ENCODE results near the gene CRELD1.
"Not testable (repeated sequence)": the region's sequence is repeated elsewhere in the genome, so short reads cannot be mapped to it uniquely, and the experiment has no call there.

Gene CRELD1

DNA sequence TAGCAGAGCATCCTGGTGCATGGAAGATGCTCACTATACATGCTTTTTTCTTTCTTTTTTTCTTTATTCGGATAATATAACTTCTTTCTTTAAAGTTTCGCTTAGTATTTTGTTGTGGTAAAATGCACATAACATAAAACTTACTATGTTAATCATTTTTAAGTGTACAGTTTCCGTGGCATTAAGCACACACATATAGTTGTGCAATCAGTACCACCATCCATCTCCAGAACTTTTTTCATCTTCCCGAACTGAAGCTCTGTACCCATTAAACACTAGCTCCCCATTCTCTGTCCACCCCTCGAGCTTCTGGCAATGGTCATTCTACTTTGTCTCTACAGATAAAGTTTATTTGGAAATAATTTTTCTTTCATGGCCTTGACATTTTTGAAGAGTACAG lies 44.2 kb upstream of the CRELD1 start:
- POLR2A ChIA-PET = interaction anchor here (0.7 to 1.6 kb wide), 3 partner anchors 23 to 206 kb away, joined by 3 to 6 read pairs (median 3); no protein-coding TSS in a partner anchor
- CTCF ChIA-PET = no interaction called here
- DNase-seq (ENCODE audit: extremely low spot score) = no peak
- TF ChIP-seq, protein P1, sequence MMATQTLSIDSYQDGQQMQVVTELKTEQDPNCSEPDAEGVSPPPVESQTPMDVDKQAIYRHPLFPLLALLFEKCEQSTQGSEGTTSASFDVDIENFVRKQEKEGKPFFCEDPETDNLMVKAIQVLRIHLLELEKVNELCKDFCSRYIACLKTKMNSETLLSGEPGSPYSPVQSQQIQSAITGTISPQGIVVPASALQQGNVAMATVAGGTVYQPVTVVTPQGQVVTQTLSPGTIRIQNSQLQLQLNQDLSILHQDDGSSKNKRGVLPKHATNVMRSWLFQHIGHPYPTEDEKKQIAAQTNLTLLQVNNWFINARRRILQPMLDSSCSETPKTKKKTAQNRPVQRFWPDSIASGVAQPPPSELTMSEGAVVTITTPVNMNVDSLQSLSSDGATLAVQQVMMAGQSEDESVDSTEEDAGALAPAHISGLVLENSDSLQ (IDR thresholded peaks at IDR 0.05) = no peak
- TF ChIP-seq SUZ12 (IDR thresholded peaks at IDR 0.05) = no peak
- TF ChIP-seq NFRKB (IDR thresholded peaks at IDR 0.05) = no peak
- TF ChIP-seq L3MBTL2 (conservative IDR thresholded peaks at IDR 0.05) = no peak
- TF ChIP-seq CTBP1 (IDR thresholded peaks at IDR 0.05; ENCODE audit: borderline replicate concordance) = no peak
- TF ChIP-seq SP1 (IDR thresholded peaks at IDR 0.05) = no peak
- TF ChIP-seq LEF1 (IDR thresholded peaks at IDR 0.05; ENCODE audit: borderline replicate concordance) = no peak
- TF ChIP-seq FOXM1 (IDR thresholded peaks at IDR 0.05; ENCODE audit: borderline replicate concordance) = no peak

DNA sequence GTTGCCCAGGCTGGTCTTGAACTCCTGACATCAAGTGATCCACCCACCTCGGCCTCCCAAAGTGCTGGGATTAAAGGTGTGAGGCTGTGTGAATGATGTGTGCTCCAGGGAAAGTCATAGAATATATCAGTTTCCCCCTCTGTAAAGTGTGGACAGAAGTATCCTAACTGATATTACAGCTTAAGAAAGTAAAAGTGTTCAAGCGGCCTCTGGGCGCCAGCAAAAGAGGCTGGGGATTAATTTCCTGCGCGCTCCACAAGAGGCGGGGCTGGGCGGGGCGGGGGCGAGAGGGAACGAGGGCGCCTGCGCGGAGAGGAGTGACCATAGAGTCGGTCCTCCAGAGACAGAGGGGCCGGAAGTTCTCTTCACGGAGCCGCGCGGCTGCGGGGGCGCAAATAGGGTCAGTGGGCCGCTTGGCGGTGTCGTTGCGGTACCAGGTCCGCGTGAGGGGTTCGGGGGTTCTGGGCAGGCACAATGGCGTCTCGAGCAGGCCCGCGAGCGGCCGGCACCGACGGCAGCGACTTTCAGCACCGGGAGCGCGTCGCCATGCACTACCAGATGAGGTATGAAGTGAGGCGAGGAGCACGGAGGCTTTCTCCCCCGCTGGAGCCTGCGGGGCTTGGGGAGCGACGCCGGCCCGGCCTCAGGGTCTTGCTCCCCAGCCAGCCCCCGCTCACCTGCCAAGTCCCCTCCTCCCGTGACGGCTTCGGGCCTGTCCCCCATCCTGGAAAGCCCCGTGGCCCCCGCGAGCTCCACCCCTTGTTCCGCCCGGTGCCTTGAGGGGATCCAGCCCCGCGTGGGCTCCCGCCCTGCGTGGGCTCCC lies 43.2 kb upstream of the CRELD1 start, which contains the start of gene JAGN1:
TSS of gene JAGN1 (plus strand) at position 362 of the 823 bp plus-strand sequence. CDS start at position 475, 113 bp downstream.
- ChIA-PET POLR2A (interaction anchor here (0.6 to 2.1 kb wide), 8 partner anchors 11 to 224 kb away, joined by 3 to 16 read pairs (median 5); partner anchors contain the start of genes CIDEC, CRELD1, IL17RE and RPUSD3), CTCF (interaction anchor here (1.1 to 1.6 kb wide), 2 partner anchors 12 to 43 kb away, joined by 3 to 7 read pairs; partner anchors contain the start of gene CRELD1)
- peak; percentile 91 for DNase-seq (ENCODE audit: extremely low spot score)
- TF ChIP-seq L3MBTL2 (conservative IDR thresholded peaks at IDR 0.05) = peak; percentile 81
- no peak for TF ChIP-seq SP1 (IDR thresholded peaks at IDR 0.05)
- no peak for TF ChIP-seq LEF1 (IDR thresholded peaks at IDR 0.05; ENCODE audit: borderline replicate concordance)
- TF ChIP-seq HDGF (IDR thresholded peaks at IDR 0.05; ENCODE audit: borderline replicate concordance) = no peak
- peak; percentile 74 for TF ChIP-seq ELF4 (IDR thresholded peaks at IDR 0.05)
- TF ChIP-seq CTBP1 (IDR thresholded peaks at IDR 0.05; ENCODE audit: borderline replicate concordance) = peak; percentile 7; the same call in 1 of the 2 replicates
- TF ChIP-seq TARDBP (IDR thresholded peaks at IDR 0.05) = peak; percentile 76; the same call in 1 of the 2 replicates
- no peak for TF ChIP-seq ZNF384 (IDR thresholded peaks at IDR 0.05)
- TF ChIP-seq, protein P1 (IDR thresholded peaks at IDR 0.05) = no peak

DNA sequence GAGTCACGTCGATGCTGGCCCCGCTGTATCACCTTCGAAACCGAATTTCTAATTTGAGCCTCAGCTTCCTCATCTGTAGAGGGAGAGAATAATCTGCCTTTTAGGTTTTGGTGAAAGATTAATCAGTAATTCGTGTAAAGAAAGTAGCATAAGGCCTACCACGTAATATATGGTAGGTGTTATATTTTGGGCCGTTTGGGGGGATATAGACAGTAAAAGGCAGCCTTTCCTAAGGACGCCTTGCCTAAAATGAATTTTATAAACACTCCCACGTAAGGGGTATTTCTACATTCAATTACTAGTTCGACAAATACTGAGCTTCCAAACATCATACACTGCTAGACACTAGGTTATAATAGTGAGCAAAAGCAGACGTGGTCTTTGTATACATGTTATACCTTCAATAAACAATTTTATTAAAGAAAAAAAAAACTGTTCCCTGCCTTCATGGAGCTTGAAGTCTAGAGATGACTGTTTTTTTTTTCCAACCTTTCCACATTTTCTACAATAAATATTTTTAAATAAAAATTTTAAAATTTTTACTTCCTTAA lies 42.5 kb upstream of the CRELD1 start:
- ChIA-PET POLR2A (interaction anchor here (0.8 to 2.1 kb wide), 5 partner anchors 11 to 224 kb away, joined by 3 to 16 read pairs (median 6); partner anchors contain the start of genes CIDEC, CRELD1, IL17RE and RPUSD3), CTCF (interaction anchor here (1.1 to 1.6 kb wide), 2 partner anchors 13 to 42 kb away, joined by 3 to 7 read pairs; partner anchors contain the start of gene CRELD1)
- DNase-seq (ENCODE audit: extremely low spot score) = no peak
- TF ChIP-seq NFRKB (IDR thresholded peaks at IDR 0.05) (no peak), LEF1 (IDR thresholded peaks at IDR 0.05; ENCODE audit: borderline replicate concordance) (no peak), SP1 (IDR thresholded peaks at IDR 0.05) (no peak), FOXK2 (IDR thresholded peaks at IDR 0.05) (no peak), ELF4 (IDR thresholded peaks at IDR 0.05) (no peak), ARNT (IDR thresholded peaks at IDR 0.05) (no peak), FOXM1 (IDR thresholded peaks at IDR 0.05; ENCODE audit: borderline replicate concordance) (no peak), TARDBP (IDR thresholded peaks at IDR 0.05) (no peak), ZNF384 (IDR thresholded peaks at IDR 0.05) (no peak), BHLHE40 (IDR thresholded peaks at IDR 0.05; ENCODE audit: borderline replicate concordance) (no peak), CTBP1 (IDR thresholded peaks at IDR 0.05; ENCODE audit: borderline replicate concordance) (no peak), SUZ12 (IDR thresholded peaks at IDR 0.05) (no peak), L3MBTL2 (conservative IDR thresholded peaks at IDR 0.05) (no peak), HDGF (IDR thresholded peaks at IDR 0.05; ENCODE audit: borderline replicate concordance) (no peak)
- TF ChIP-seq, protein P1 (IDR thresholded peaks at IDR 0.05) = no peak

DNA sequence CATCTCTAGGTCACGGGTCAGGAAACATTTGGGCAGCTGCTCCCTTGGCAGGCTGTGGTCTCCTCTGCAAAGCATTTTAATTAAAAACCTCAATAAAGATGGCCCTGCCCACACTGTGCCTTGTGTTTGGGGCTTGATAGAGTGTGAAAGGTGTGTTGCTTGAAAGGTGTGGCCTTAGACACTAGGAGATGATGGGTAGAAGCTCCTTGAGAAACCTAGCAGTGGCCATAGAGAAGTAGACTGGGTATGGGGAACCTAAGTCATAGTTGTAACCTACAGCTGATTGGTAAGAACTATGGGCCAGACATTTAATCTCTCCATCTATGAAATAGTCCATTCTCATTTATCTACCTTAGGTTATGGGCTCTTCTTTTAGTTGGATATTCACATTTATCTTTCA lies 39.9 kb upstream of the CRELD1 start:
- no peak for TF ChIP-seq BHLHE40 (IDR thresholded peaks at IDR 0.05; ENCODE audit: borderline replicate concordance)
- TF ChIP-seq NFRKB (IDR thresholded peaks at IDR 0.05) = no peak
- no peak for TF ChIP-seq SUZ12 (IDR thresholded peaks at IDR 0.05)
- no peak for TF ChIP-seq ARNT (IDR thresholded peaks at IDR 0.05)
- TF ChIP-seq L3MBTL2 (conservative IDR thresholded peaks at IDR 0.05) = no peak
- no peak for TF ChIP-seq FOXM1 (IDR thresholded peaks at IDR 0.05; ENCODE audit: borderline replicate concordance)
- TF ChIP-seq, protein P1 (IDR thresholded peaks at IDR 0.05) = no peak
- no peak for TF ChIP-seq TARDBP (IDR thresholded peaks at IDR 0.05)
- CTCF ChIA-PET = no interaction called here
- POLR2A ChIA-PET = interaction anchor here (0.9 to 1.8 kb wide), 5 partner anchors 8 to 53 kb away, joined by 3 to 5 read pairs (median 3); no protein-coding TSS in a partner anchor
- DNase-seq (ENCODE audit: extremely low spot score) = no peak

DNA sequence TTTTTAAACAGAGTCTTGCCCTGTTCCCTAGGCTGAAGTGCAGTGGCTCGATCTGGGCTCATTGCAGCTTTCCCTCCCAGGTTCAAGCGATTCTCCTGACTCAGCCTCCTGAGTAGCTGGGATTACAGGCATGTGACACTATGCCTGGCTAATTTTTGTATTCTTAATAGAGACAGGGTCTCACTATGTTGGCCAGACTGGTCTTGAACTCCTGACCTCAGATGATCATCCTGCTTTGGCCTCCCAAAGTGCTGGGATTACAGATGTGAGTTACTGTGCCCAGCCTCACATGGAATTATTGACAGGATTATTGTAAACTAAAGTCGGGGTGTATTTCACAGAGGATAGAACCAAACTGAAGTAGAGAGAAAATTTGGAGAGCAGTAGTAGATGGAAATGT lies 37.9 kb upstream of the CRELD1 start:
- DNase-seq (ENCODE audit: extremely low spot score); CTCF ChIA-PET: not testable (repeated sequence)
- POLR2A ChIA-PET = interaction anchor here (0.9 kb wide), 1 partner anchor 52 kb away, joined by 3 read pairs; the partner anchor contains the start of gene RPUSD3

DNA sequence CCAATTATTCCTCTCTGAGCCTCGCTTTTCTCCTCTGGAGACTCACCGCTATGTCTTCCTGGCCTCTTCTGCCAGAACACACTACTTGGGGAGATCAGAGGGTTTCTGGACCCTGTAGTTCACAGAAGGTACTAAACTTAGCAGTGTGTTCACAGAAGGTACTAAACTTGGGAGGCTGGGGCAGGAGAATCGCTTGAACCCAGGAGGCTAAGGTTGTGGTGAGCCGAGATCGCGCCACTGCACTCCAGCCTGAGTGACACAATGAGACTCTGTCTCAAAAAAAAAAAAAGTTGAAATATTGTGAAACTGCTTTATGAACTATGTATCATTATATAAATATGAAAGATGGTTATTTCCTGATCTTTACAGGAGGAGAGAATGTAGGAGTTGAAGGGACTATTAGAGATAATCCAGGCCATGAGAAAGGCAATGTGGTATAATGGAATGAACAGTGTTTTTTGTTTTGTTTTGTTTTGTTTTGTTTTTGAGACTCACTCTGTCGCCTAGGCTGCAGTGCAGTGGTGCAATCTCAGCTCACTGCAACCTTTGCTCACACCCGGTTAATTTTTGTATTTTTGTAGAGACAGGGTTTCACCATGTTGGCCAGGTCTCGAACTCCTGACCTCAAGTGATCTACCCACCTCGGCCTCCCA lies 36.8 kb upstream of the CRELD1 start:
- CTCF ChIA-PET; DNase-seq (ENCODE audit: extremely low spot score): not testable (repeated sequence)
- POLR2A ChIA-PET = interaction anchor here (1.0 kb wide), 1 partner anchor 16 kb away, joined by 3 read pairs; no protein-coding TSS in a partner anchor

Measured in HEK293T (cell line).